Transverse colon (tissue), 4 donors: ENCODE results near the gene TMEM164. TPM values are rescaled to one million over a fixed set of nuclear protein-coding genes. Genes with fewer than 3 reads are reported as not detected.

Source experiments
- DNase-seq: peaks from one replicate; pipeline ENCODE4 v3.0.0-alpha.2; 2019
- H3K27ac ChIP-seq, 4 donors: fragments of 200-600 bp; sonication (generic); 2 replicates each; pipeline ENCODE4 v1.5.1; 2016 to 2018; ENCODE audit warnings: inconsistent platforms in 4 of 4
- H3K27me3 ChIP-seq: fragments of 200-600 bp; sonication (generic); 2 replicates; pipeline ENCODE4 v1.5.1; 2017; ENCODE audit warnings: inconsistent platforms
- H3K36me3 ChIP-seq, 4 donors: fragments of 200-600 bp; sonication (generic); 2 replicates each; pipeline ENCODE4 v1.5.1; 2017 to 2019; ENCODE audit warnings: inconsistent platforms in 4 of 4
- H3K4me1 ChIP-seq, 4 donors: fragments of 200-600 bp; sonication (generic); 2 replicates each; pipeline ENCODE4 v1.5.1; 2017 to 2020; ENCODE audit warnings: inconsistent platforms in 4 of 4
- H3K4me3 ChIP-seq, 4 donors: fragments of 200-600 bp; sonication (generic); 1 replicate in 1 of 4; 2 replicates in 3 of 4; pipeline versions ENCODE4 v1.5.1 to v1.6.1; 2017 to 2019; ENCODE audit warnings: inconsistent platforms in 4 of 4
- H3K9me3 ChIP-seq, 2 donors: fragments of 200-600 bp; sonication (generic); 2 replicates each; pipeline ENCODE4 v1.5.1; 2017 to 2019; ENCODE audit warnings: inconsistent platforms in 2 of 2
- CTCF ChIP-seq, 5 experiments: fragments of 200-600 bp in 3 of 5; fragments of 450-650 bp in 2 of 5; sonication (generic) in 3 of 5; IDR thresholded peaks; 1 replicate in 2 of 5; 2 replicates in 3 of 5; pipeline ENCODE4 v1.5.1; 2016 to 2017; ENCODE audit warnings: antibody characterized with exemption in 5 of 5, inconsistent platforms in 3 of 5, mild to moderate bottlenecking in 2 of 5, moderate library complexity in 1 of 5
- EP300 ChIP-seq: sonication (generic); formaldehyde crosslinking; IDR thresholded peaks from one replicate; pipeline ENCODE4 v1.6.1; 2017; ENCODE audit warnings: antibody characterized with exemption, low read depth
- POLR2A ChIP-seq: fragments of 450-650 bp; IDR thresholded peaks from one replicate; pipeline ENCODE4 v1.6.1; 2016; ENCODE audit warnings: antibody characterized with exemption, mild to moderate bottlenecking, moderate library complexity
- POLR2AphosphoS5 ChIP-seq, 3 donors: sonication (generic); formaldehyde crosslinking; IDR thresholded peaks; one replicate each; pipeline ENCODE4 v1.6.1; 2016; ENCODE audit warnings: antibody characterized with exemption in 3 of 3
- WGBS, 2 donors: methylation state at CpG; one replicate each; pipeline ENCODE4 v1.1.5; 2018; ENCODE audit warnings: low coverage in 1 of 2; 5-methylcytosine and 5-hydroxymethylcytosine counted together
- in situ Hi-C, 4 donors: fragments of 200-750 bp; cut with MboI; loops; one replicate each; pipeline versions ENCODE4 v1.15.0 to v1.15.1; 2017; ENCODE audit warnings: low sequenced_read_pairs in 3 of 4, low pct_ligation_motif_present in 1 of 4, low pct_unique_long_range_greater_than_20kb in 1 of 4
- intact Hi-C: fragments of 100-400 bp; cut with DNase I; formaldehyde crosslinking; loops from one replicate; pipeline ENCODE4 v1.15.1; 2023; ENCODE audit warnings: low total_unique reads
- total RNA-seq, 4 donors: library from RNA; depleted of rRNA; stranded (reverse); fragments of >200 nt; gene quantifications; one replicate each; pipeline ENCODE4 v1.1.0, GENCODE V29; 2016

Gene TMEM164
- total RNA-seq, 4 donors from 2014 or later, result 19.5 to 112 (median 91.3) TPM

GRCh38 chrX:110216027-110216426 is 213.1 kb downstream of the TMEM164 start:
- TF ChIP-seq POLR2A, result no peak
- no peak for TF ChIP-seq CTCF (IDR thresholded peaks at IDR 0.05)
- no peak for TF ChIP-seq EP300
- TF ChIP-seq POLR2AphosphoS5 (IDR thresholded peaks at IDR 0.05), result no peak
- no peaks in the 10 kb centered on the region for H3K27me3 ChIP-seq
- DNase-seq, result no peak
- no peaks in the 10 kb centered on the region for H3K9me3 ChIP-seq
- WGBS, 2 donors, result 62 to 85% methylated on average over 4 of the region's 4 CpGs
- H3K27ac ChIP-seq, result no peak overlapping the region
- no peak overlapping the region for H3K4me3 ChIP-seq
- peaks cover 0 to 2% (median 0%) of the 10 kb centered on the region in 4 donors for H3K4me1 ChIP-seq
- intact Hi-C loops (no loop called here), in situ Hi-C loops (no loop called here)
- no peaks in the 10 kb centered on the region for H3K36me3 ChIP-seq

- peaks cover 0 to 2% (median 0%) of the 10 kb centered on the region in 4 donors for H3K4me1 ChIP-seq
- in situ Hi-C loops (no loop called here), intact Hi-C loops (no loop called here)
- no peaks in the 10 kb centered on the region for H3K9me3 ChIP-seq
- WGBS, 2 donors, result 63% methylated on average over 2 of the region's 2 CpGs; no CpG with 5 or more reads in 1 of the 2 donors
- no peak overlapping the region for H3K27ac ChIP-seq
- TF ChIP-seq POLR2AphosphoS5 (IDR thresholded peaks at IDR 0.05) (no peak), POLR2A (no peak), EP300 (no peak), CTCF (IDR thresholded peaks at IDR 0.05) (no peak)
- no peaks in the 10 kb centered on the region for H3K36me3 ChIP-seq
- H3K4me3 ChIP-seq, result no peak overlapping the region
- no peak for DNase-seq
- H3K27me3 ChIP-seq, result no peaks in the 10 kb centered on the region
These were observed 215.7 kb downstream of the TMEM164 start for GRCh38 chrX:110218591-110218990.

- Histone ChIP-seq H3K4me1 (peaks cover 0 to 2% (median 0%) of the 10 kb centered on the region in 4 donors), H3K27me3 (no peaks in the 10 kb centered on the region), H3K27ac (no peak overlapping the region), H3K36me3 (no peaks in the 10 kb centered on the region), H3K9me3 (no peaks in the 10 kb centered on the region), H3K4me3 (no peak overlapping the region)
- intact Hi-C loops, result no loop called here
- WGBS, 2 donors, result 43% methylated on average over 1 of the region's 1 CpG; no CpG with 5 or more reads in 1 of the 2 donors
- in situ Hi-C loops, result no loop called here
- TF ChIP-seq POLR2A, result no peak
- no peak for TF ChIP-seq CTCF (IDR thresholded peaks at IDR 0.05)
- TF ChIP-seq EP300, result no peak
- no peak for TF ChIP-seq POLR2AphosphoS5 (IDR thresholded peaks at IDR 0.05)
- no peak for DNase-seq
These were observed 217.0 kb downstream of the TMEM164 start for GRCh38 chrX:110219920-110220319.

DNA sequence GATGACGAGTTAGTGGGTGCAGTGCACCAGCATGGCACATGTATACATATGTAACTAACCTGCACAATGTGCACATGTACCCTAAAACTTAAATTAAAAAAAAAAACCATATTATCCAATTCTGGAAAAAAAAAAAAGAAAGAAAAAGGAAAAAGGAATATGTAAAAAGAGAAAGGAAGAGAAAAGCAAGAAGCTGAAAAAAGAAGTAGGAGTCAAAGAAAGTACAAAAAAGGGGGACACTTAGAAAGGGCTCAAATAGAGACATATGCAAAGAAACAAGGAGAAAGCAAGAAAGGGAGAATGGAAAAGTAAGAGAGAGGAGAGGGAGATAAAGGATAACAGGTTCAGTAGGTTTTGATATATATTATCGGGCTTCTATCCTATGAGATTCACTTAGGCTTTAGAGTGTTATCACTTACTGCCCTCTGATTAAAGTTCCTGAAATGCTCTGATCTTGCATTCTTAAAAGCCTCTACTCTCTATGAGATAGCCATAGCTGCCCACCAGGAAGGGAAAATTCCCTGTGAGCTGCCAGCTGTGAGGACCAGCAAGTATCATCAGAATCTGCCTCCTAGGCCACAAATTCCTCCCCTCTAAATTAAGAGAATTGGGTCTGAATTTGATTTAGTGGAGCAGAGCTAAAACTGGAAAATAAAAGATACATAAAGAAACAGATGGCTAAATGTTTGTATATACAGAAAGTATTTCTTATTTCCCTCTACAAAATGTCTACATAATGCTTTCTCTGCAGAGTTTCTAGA is 219.8 kb downstream of the TMEM164 start:
- no peak overlapping the region for H3K27ac ChIP-seq
- intact Hi-C loops, result no loop called here
- DNase-seq, result no peak
- no peaks in the 10 kb centered on the region for H3K9me3 ChIP-seq
- in situ Hi-C loops, result no loop called here
- no peaks in the 10 kb centered on the region for H3K36me3 ChIP-seq
- TF ChIP-seq EP300 (no peak), POLR2AphosphoS5 (IDR thresholded peaks at IDR 0.05) (no peak), CTCF (IDR thresholded peaks at IDR 0.05) (no peak), POLR2A (no peak)
- no peaks in the 10 kb centered on the region for H3K27me3 ChIP-seq
- no peak overlapping the region for H3K4me3 ChIP-seq
- H3K4me1 ChIP-seq, result no peaks in the 10 kb centered on the region
- 91 to 100% methylated on average over 1 to 2 of the region's 2 CpGs for WGBS, 2 donors
